NCI-H2227 (cell line): ENCODE measurements around the gene ZNF503.

ENCODE experiments used
- DNase-seq: peaks from one replicate; lab custom pipeline; 2025; ENCODE audit not compliant: unreplicated experiment; lab: John Stamatoyannopoulos, UW

Gene ZNF503

DNA sequence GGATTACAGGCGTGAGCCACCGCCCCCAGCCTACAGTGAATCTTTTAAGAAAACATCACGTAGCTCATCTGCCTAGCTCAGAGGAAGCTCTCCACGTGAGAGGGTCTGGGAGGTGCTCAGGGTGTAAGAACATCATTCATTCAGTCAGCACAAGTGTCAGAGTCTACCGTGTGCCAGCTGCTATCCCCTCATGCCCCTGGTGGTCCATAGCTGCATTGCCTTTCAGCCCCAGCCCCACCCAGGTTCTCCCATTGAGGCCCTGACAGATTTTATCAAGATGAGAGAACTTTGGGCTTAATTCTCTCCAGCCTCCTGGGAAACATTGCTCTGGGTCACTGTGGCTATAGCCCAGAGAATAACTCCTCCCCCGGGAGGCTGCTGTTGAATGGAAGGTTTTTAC, 45.1 kb downstream of the ZNF503 start:
- DNase-seq: no peak

DNA sequence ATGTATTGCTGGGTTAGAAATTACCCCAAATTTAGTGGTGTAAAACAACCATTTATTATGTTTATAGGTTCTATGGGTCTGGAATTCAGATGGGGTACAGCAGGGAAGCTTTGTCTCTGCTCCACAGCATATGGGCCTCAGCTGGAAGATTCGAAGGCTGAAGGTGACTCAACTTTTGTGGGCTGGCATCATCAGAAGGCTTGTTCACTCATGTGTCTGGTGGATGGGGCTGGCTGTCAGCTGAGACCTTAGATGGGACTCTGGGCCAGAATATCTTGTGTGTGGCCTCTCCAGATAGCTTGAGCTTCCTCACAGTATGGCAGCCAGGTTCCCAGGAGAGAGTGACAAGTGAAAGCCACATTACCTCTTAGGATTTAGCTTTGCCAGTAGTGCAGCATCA, 45.9 kb downstream of the ZNF503 start:
- no peak for DNase-seq

DNA sequence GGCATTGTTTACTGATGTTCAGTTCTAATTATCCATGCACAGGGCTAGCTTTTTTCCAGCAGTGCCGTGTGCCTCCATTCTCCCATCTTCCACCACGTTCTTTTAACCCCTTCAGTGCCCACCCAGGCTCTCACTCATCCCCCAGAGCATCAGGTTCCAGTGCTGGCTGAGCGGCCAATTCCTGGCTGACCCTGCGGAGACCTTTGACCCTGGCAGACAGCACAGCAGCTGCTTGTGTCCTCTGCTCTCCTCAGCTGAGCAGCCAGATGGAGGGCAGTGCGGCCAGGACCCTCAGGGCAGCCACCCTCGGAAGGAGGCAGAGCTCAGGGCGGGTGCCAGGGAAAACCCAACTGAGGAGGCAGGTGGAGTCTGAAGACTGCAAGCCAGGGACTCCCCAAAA, 48.4 kb downstream of the ZNF503 start:
- no peak for DNase-seq

DNA sequence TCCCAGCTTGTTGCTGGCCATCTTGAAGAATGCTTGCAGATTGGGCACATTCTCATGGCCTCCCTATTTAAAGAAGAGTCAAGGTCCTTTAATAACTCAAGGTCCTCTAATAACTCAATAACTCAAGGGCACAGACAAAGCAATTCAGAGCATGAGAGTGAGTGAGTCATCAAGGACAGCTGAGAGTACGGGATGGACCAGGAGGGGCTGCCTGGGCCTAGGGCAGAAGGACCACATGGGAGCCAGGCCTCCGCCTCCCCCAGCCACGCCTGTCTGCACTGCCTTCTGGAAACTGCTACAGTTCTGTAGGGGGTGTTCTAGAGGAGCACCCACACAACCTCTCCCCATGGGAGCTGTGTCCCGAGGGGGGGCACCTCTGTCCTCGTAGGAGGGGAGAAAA, 48.9 kb downstream of the ZNF503 start:
- DNase-seq: no peak

DNA sequence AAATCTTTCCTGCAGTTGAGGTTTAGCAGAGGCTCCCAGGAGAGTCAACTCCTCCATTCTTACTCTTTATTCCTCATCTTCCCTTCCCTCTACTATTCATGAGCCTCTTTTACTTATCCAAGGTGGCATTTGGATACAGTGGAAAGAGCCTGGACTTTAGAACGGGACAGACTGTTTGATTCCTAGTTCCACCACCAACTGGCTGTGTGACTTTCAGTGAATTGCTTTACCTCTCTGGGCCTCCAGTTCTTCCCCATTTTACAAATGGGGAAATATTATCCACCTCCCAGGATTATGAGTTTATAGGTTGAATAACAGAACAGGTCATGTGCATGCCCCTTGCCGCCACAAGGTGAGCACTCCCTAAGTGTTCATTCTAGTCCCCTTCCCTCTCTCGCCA, 49.9 kb downstream of the ZNF503 start:
- DNase-seq: no peak

DNA sequence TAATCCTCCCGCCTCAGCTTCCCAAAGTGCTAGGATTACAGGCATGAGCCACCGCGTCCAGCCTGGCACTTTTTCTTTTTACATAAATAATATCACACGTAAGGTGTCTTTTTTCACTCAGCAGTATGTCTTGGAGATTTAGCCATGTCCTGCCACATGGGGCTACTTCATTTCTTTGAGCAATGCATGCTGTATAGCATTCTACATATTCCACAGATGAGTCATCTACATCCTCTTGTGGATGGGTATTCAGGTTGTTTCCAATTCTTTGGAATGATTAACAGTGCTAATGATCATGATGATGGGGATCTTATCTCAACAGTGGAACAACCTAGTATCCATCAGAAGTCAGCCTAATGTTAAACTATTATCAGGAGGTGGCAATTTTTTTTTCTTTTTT, 50.8 kb downstream of the ZNF503 start:
- DNase-seq: no peak
